OCI-LY3 (cell line): ENCODE data around the gene ALCAM.

ENCODE experiments used
- H2AFZ ChIP-seq: fragments of 200-600, 300-600 bp; shearing (Covaris generic); 2 replicates; pipeline ENCODE4 v1.6.0; 2014; ENCODE audit warnings: antibody characterized with exemption, low read depth, low read length
- H3K27ac ChIP-seq: fragments of 200-600, 300-600 bp; sonication (generic); 2 replicates; pipeline ENCODE4 v1.5.1; 2014; ENCODE audit warnings: mild to moderate bottlenecking, low read length, moderate library complexity, mixed read lengths
- H3K27me3 ChIP-seq: fragments of 200-600, 300-600 bp; sonication (generic); 2 replicates; pipeline ENCODE4 v1.6.1; 2014; ENCODE audit warnings: low read depth, low read length, mixed read lengths
- H3K36me3 ChIP-seq: fragments of 200-600, 300-600 bp; sonication (generic); replicated peaks from 2 replicates; pipeline ENCODE3; 2014; ENCODE audit warnings: low read depth, low read length, mixed read lengths
- H3K4me1 ChIP-seq: fragments of 300-600, 200-600 bp; sonication (generic); 2 replicates; pipeline ENCODE4 v1.6.1; 2014; ENCODE audit warnings: low read length, mixed read lengths
- H3K4me2 ChIP-seq: fragments of 200-600, 300-600 bp; sonication (generic); 2 replicates; pipeline ENCODE4 v1.6.1; 2014; ENCODE audit warnings: low read length, mixed read lengths
- H3K4me3 ChIP-seq: fragments of 300-600, 200-600 bp; sonication (generic); 2 replicates; pipeline ENCODE4 v1.5.1; 2014; ENCODE audit warnings: antibody characterized with exemption, mild to moderate bottlenecking, low read length, moderate library complexity
- H3K79me2 ChIP-seq: fragments of 300-600, 200-600 bp; shearing (Covaris generic); 2 replicates; pipeline ENCODE4 v1.6.1; 2014; ENCODE audit warnings: mild to moderate bottlenecking, low read length, mixed read lengths
- H3K9ac ChIP-seq: fragments of 300-600, 200-600 bp; shearing (Covaris generic); 2 replicates; pipeline ENCODE4 v1.6.0; 2014; ENCODE audit warnings: mild to moderate bottlenecking, low read length, moderate library complexity
- H3K9me3 ChIP-seq: fragments of 200-600, 300-600 bp; shearing (Covaris generic); 2 replicates; pipeline ENCODE4 v1.6.1; 2014; ENCODE audit warnings: low read length, mixed read lengths; ENCODE audit not compliant: insufficient read depth
- H4K20me1 ChIP-seq: fragments of 200-600, 300-600 bp; sonication (generic); 2 replicates; pipeline ENCODE4 v1.6.1; 2016; ENCODE audit warnings: low read length, mixed read lengths; ENCODE audit not compliant: insufficient read depth
- CTCF ChIP-seq: fragments of 200-600, 300-600 bp; sonication (generic); IDR thresholded peaks from 2 replicates; pipeline ENCODE4 v1.5.1; 2014; ENCODE audit warnings: antibody characterized with exemption, low read length, low read depth
- EZH2phosphoT487 ChIP-seq: fragments of 200-600 bp; shearing (Covaris generic); IDR thresholded peaks from 2 replicates; pipeline ENCODE4 v1.6.1; 2018; ENCODE audit warnings: antibody characterized with exemption, mixed run types, low read depth

The ALCAM gene

GRCh38 chr3:105466072-105466471, 99.4 kb downstream of the ALCAM start:
- H3K27ac ChIP-seq: no peak overlapping the region
- H3K27me3 ChIP-seq: no peaks in the 10 kb centered on the region
- no peaks in the 10 kb centered on the region for H3K9me3 ChIP-seq
- H3K36me3 ChIP-seq: no peaks in the 10 kb centered on the region
- no peak overlapping the region for H3K4me2 ChIP-seq
- H3K79me2 ChIP-seq: peaks cover 82% of the 10 kb centered on the region
- no peak overlapping the region for H3K4me3 ChIP-seq
- H3K9ac ChIP-seq: no peak overlapping the region
- no peak overlapping the region for H2AFZ ChIP-seq
- H3K4me1 ChIP-seq: no peaks in the 10 kb centered on the region
- H4K20me1 ChIP-seq: peaks cover 39% of the 10 kb centered on the region
- TF ChIP-seq EZH2phosphoT487: no peak
- no peak for TF ChIP-seq CTCF

- H4K20me1 ChIP-seq: peaks cover 37% of the 10 kb centered on the region
- no peak for TF ChIP-seq CTCF
- H3K4me2 ChIP-seq: no peak overlapping the region
- H3K79me2 ChIP-seq: peaks cover 81% of the 10 kb centered on the region
- H3K9ac ChIP-seq: no peak overlapping the region
- H3K27ac ChIP-seq: no peak overlapping the region
- H3K4me3 ChIP-seq: no peak overlapping the region
- no peaks in the 10 kb centered on the region for H3K4me1 ChIP-seq
- no peak overlapping the region for H2AFZ ChIP-seq
- H3K36me3 ChIP-seq: no peaks in the 10 kb centered on the region
- H3K9me3 ChIP-seq: no peaks in the 10 kb centered on the region
- H3K27me3 ChIP-seq: no peaks in the 10 kb centered on the region
Measured at GRCh38 chr3:105466495-105467404, 100.0 kb downstream of the ALCAM start.

GRCh38 chr3:105470851-105471250, 104.1 kb downstream of the ALCAM start:
- Histone ChIP-seq H4K20me1 (peaks cover 41% of the 10 kb centered on the region; the same call in 1 of the 2 replicates), H3K79me2 (peaks cover 84% of the 10 kb centered on the region), H3K27ac (no peak overlapping the region), H3K4me1 (no peaks in the 10 kb centered on the region), H3K9ac (no peak overlapping the region), H3K36me3 (peaks cover 2% of the 10 kb centered on the region), H3K4me2 (no peak overlapping the region), H2AFZ (no peak overlapping the region), H3K4me3 (no peak overlapping the region), H3K9me3 (no peaks in the 10 kb centered on the region), H3K27me3 (no peaks in the 10 kb centered on the region)
- TF ChIP-seq CTCF: no peak
- no peak for TF ChIP-seq EZH2phosphoT487

GRCh38 chr3:105473521-105474223, 107.0 kb downstream of the ALCAM start:
- H3K79me2 ChIP-seq: peaks cover 81% of the 10 kb centered on the region
- no peak overlapping the region for H3K4me3 ChIP-seq
- H3K9me3 ChIP-seq: peaks cover 6% of the 10 kb centered on the region; the same call in 1 of the 2 replicates
- H4K20me1 ChIP-seq: peaks cover 27% of the 10 kb centered on the region; the same call in 1 of the 2 replicates
- H2AFZ ChIP-seq: no peak overlapping the region
- no peak overlapping the region for H3K4me2 ChIP-seq
- H3K27me3 ChIP-seq: no peaks in the 10 kb centered on the region
- no peak overlapping the region for H3K9ac ChIP-seq
- peaks cover 13% of the 10 kb centered on the region for H3K36me3 ChIP-seq
- no peak overlapping the region for H3K27ac ChIP-seq
- no peak for TF ChIP-seq EZH2phosphoT487
- no peak for TF ChIP-seq CTCF
- H3K4me1 ChIP-seq: no peaks in the 10 kb centered on the region
